Stimulated activated memory B cell treated with anti-CD40 and anti-IgM and Interleukin-4, amounts not matched to agents 10 μg/mL and 1 μg/mL and 100 μg/mL, for 72 hours (primary cell): ENCODE results near the gene VWA3B.
A peak's percentile ranks its signal among the peaks of the same experiment; 100 is the strongest.

Experiments used
- ATAC-seq: fragments of 150-1000 bp; cut with Tn5 transposase; 2 replicates; pipeline ENCODE4 v1.10.0; 2021
- H3K27ac Mint-ChIP-seq: one replicate; pipeline ENCODE4 v1.8.0; 2022; ENCODE audit warnings: mild to moderate bottlenecking, mixed read lengths
- H3K27me3 Mint-ChIP-seq: one replicate; pipeline ENCODE4 v1.8.0; 2022; ENCODE audit warnings: mixed read lengths
- H3K36me3 Mint-ChIP-seq: one replicate; pipeline ENCODE4 v1.8.0; 2022; ENCODE audit warnings: mixed read lengths
- H3K4me1 Mint-ChIP-seq: one replicate; pipeline ENCODE4 v1.8.0; 2022; ENCODE audit warnings: mixed read lengths
- H3K4me3 Mint-ChIP-seq: one replicate; pipeline ENCODE4 v1.8.0; 2022; ENCODE audit warnings: mild to moderate bottlenecking, moderate library complexity, mixed read lengths
- H3K9me3 Mint-ChIP-seq: one replicate; pipeline ENCODE4 v1.8.0; 2022; ENCODE audit warnings: mixed read lengths

The VWA3B gene

DNA sequence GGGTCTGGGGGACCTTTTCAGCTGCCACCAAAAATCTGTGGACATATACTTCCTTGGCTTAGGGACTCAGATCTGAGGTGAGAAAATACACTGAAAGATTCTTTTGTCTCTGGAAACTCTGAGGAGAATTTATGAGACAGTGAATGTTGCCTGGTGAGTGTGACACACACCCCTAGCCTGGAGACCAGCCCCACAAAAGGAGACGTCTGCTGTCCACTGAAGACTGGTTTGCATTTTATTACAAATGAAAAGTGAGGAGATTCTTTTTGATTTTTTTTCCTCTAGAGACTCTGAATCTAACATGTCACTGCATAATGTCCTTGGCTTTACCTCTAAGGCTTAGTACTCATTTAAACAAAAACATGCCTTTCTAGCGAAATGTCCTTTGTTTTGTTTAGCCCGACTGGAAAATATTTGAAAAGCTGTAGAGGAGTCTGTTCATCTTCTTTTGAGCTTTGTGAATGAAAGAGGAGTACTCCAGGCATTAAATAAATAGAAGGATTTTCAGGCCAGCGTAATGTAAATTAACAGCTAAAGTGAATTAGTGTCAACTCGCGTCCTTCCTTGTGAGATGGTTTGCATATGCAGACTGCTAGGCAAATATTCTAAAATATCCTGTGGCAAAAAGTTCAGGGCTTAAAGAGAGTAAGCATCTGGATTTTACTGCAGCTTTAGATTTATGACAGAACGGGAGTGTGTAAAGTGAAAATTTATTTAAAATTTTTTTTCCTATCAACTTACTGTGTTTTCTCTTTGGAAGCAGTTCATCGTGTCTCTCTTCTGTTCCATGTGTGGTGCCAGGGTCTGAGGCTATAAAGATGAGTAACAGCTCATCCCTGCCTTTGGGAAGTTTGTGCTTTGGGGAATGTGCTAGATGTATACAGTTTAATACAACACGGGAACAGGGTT lies 125.4 kb downstream of the VWA3B start:
- no peak overlapping the region for H3K4me3 Mint-ChIP-seq
- H3K4me1 Mint-ChIP-seq, result no peaks in the 10 kb centered on the region
- no peaks in the 10 kb centered on the region for H3K36me3 Mint-ChIP-seq
- H3K27ac Mint-ChIP-seq, result no peak overlapping the region
- ATAC-seq, result no peak
- no peaks in the 10 kb centered on the region for H3K9me3 Mint-ChIP-seq
- peaks cover 54% of the 10 kb centered on the region for H3K27me3 Mint-ChIP-seq

- no peak for ATAC-seq
- H3K27me3 Mint-ChIP-seq, result peaks cover 44% of the 10 kb centered on the region
- no peak overlapping the region for H3K27ac Mint-ChIP-seq
- peaks cover 3% of the 10 kb centered on the region for H3K4me1 Mint-ChIP-seq
- peaks cover 11% of the 10 kb centered on the region for H3K9me3 Mint-ChIP-seq
- H3K36me3 Mint-ChIP-seq, result peaks cover 12% of the 10 kb centered on the region
- no peak overlapping the region for H3K4me3 Mint-ChIP-seq
Measured at GRCh38 chr2:98216616-98217015, 129.6 kb downstream of the VWA3B start.

DNA sequence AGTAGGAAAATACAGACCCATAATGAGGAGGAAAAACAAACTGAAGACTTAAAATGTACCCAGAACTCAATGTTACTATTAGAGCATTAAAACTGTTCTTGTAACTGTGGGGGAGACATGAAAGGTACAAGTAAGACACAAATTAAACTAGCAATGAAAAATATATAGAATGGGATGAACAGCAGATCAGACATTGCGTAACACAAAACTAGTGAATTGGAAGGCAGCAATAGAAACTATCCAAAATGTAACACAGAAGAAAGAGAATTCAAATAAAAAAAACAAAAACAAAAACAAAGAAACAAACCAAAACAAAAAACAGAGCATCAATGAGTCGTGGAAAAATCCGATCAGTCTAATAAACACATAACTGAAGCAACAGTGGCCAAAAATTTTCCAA lies 132.2 kb downstream of the VWA3B start:
- Mint-ChIP-seq H3K9me3 (peaks cover 13% of the 10 kb centered on the region), H3K4me3 (no peak overlapping the region), H3K27me3 (peaks cover 44% of the 10 kb centered on the region), H3K27ac (no peak overlapping the region), H3K4me1 (peaks cover 6% of the 10 kb centered on the region), H3K36me3 (peaks cover 15% of the 10 kb centered on the region)
- no peak for ATAC-seq

DNA sequence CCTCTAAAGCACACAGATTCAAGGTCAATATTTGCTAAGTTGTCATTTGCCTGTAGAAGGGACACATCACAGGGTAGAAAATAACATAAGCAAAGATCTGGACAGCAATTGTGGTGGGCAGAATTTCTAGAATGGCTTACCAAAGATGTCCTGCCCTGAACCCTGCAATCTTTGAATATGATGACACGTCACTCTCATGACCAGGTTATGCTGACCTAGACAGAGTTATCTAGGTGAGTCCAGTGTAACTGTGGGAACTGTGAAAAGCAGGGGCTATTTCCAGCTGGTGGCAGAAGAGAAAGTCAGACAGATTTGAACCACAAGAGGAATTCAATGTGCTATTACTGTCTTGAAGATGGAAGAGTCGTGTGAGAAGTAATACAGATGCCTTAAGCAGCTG lies 147.0 kb downstream of the VWA3B start:
- no peaks in the 10 kb centered on the region for H3K36me3 Mint-ChIP-seq
- H3K27ac Mint-ChIP-seq, result no peak overlapping the region
- no peaks in the 10 kb centered on the region for H3K9me3 Mint-ChIP-seq
- peaks cover 13% of the 10 kb centered on the region for H3K27me3 Mint-ChIP-seq
- no peak for ATAC-seq
- H3K4me1 Mint-ChIP-seq, result no peaks in the 10 kb centered on the region
- no peak overlapping the region for H3K4me3 Mint-ChIP-seq

DNA sequence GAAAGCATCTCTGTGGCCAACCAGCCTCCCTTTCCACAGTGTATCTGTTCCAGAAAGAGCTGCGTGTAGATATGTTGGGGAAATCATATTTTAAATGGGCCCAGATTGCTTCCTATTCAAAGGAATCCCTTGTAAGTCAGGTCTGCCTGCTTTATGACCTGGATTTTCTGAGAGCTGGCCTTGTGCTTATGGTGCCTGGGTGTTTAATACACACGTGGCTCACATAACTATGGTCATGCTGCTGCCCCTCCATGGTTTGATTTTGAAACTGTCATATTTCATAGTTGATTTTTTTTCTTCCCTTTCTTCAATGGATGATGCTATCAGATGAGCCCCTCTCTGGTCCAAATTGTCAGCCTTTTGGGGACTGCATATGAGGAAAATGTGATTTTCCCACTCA lies 147.8 kb downstream of the VWA3B start:
- no peak for ATAC-seq
- Mint-ChIP-seq H3K4me3 (no peak overlapping the region), H3K27ac (no peak overlapping the region), H3K9me3 (no peaks in the 10 kb centered on the region), H3K4me1 (no peaks in the 10 kb centered on the region), H3K36me3 (no peaks in the 10 kb centered on the region), H3K27me3 (peaks cover 13% of the 10 kb centered on the region)

DNA sequence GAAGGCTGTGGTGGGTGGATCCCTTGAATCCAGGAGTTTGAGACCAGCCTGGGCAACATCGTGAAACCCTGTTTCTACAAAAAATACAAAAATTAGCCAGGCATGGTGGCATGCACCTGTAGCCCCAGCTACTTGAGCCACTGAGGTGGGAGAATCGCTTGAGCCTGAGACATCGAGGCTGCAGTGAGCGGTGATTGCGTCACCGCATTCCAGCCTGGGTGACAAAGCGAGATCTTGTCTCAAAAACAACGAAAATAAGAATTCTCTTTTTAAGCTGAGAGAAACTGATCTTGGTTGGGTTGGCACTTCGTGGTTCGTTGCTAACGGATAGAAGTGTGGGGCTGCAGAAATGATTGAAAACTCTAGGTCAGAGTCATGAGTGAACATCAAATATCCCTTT lies 150.0 kb downstream of the VWA3B start:
- Mint-ChIP-seq H3K36me3 (no peaks in the 10 kb centered on the region), H3K27ac (no peak overlapping the region), H3K4me3 (no peak overlapping the region), H3K9me3 (no peaks in the 10 kb centered on the region), H3K27me3 (peaks cover 22% of the 10 kb centered on the region), H3K4me1 (no peaks in the 10 kb centered on the region)
- no peak for ATAC-seq

GRCh38 chr2:98240786-98241398 lies 153.9 kb downstream of the VWA3B start:
- Mint-ChIP-seq H3K27me3 (peaks cover 22% of the 10 kb centered on the region), H3K27ac (no peak overlapping the region), H3K36me3 (no peaks in the 10 kb centered on the region), H3K4me1 (no peaks in the 10 kb centered on the region), H3K4me3 (no peak overlapping the region), H3K9me3 (no peaks in the 10 kb centered on the region)
- no peak for ATAC-seq

DNA sequence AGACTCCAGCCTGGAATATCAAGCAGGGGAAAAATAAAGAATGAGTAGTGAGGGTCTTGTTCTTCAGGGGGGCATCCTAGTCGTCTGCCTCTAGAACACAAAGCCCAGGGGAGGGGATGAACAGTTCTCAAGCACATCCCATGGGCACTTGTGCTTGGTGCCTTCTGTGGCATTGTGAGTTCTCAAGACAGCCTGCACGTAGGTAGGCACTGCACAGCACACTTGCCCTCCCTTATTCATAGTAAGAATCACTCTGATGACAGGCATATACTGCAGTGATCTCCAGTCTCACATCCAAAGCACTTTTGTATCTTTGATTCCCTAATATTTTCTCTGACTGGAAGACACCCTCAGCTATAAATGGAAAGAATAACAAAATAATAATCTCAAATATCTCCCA lies 154.6 kb downstream of the VWA3B start:
- H3K4me1 Mint-ChIP-seq, result no peaks in the 10 kb centered on the region
- H3K36me3 Mint-ChIP-seq, result no peaks in the 10 kb centered on the region
- no peaks in the 10 kb centered on the region for H3K9me3 Mint-ChIP-seq
- ATAC-seq, result no peak
- no peak overlapping the region for H3K4me3 Mint-ChIP-seq
- no peak overlapping the region for H3K27ac Mint-ChIP-seq
- H3K27me3 Mint-ChIP-seq, result peaks cover 20% of the 10 kb centered on the region

DNA sequence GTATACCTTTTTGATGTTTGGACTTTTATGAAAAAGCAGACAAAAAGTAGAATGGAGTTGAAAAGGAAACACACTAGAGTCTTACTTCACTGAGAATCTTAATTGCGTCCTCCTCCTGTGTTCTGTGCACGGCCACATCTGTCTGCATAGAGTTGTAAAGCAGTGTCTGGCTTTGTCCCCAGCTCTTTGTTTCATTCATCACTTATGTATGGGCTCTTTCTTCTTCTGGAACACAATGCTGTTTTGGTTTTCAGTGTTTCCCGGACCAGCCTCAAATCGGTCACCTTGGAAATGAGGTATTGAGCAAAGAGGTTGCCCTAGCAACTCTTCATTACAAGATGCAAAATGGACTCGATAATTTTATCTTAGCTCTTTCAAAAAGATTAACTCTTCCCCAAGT lies 155.0 kb downstream of the VWA3B start:
- H3K36me3 Mint-ChIP-seq, result no peaks in the 10 kb centered on the region
- H3K27me3 Mint-ChIP-seq, result peaks cover 16% of the 10 kb centered on the region
- no peak for ATAC-seq
- H3K9me3 Mint-ChIP-seq, result no peaks in the 10 kb centered on the region
- no peak overlapping the region for H3K4me3 Mint-ChIP-seq
- H3K27ac Mint-ChIP-seq, result no peak overlapping the region
- no peaks in the 10 kb centered on the region for H3K4me1 Mint-ChIP-seq

DNA sequence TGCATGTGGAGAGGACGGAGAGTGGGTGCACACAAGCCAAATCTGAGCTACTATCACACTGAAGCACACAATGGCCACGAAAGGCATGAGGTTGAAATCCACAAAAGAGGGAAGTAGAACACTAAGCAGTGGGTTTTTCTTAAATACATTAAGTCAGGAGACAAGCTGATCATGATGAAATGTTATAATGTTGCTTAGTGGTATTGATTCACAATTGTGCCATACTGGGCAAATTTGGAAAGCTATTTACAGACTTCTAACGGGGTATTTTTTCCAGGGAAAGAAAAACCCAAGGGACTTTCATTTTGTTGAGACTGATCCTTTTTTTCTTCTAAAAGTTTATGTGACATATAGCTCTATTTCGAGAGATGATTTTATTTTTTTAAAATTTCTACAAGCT lies 158.5 kb downstream of the VWA3B start:
- no peak overlapping the region for H3K27ac Mint-ChIP-seq
- H3K9me3 Mint-ChIP-seq, result peaks cover 8% of the 10 kb centered on the region
- peaks cover 9% of the 10 kb centered on the region for H3K36me3 Mint-ChIP-seq
- H3K4me1 Mint-ChIP-seq, result no peaks in the 10 kb centered on the region
- H3K4me3 Mint-ChIP-seq, result no peak overlapping the region
- H3K27me3 Mint-ChIP-seq, result peaks cover 19% of the 10 kb centered on the region
- ATAC-seq, result no peak

GRCh38 chr2:98247383-98247782 lies 160.4 kb downstream of the VWA3B start:
- Mint-ChIP-seq H3K27ac (no peak overlapping the region), H3K27me3 (peaks cover 10% of the 10 kb centered on the region), H3K4me1 (peaks cover 8% of the 10 kb centered on the region), H3K9me3 (peaks cover 8% of the 10 kb centered on the region), H3K4me3 (no peak overlapping the region), H3K36me3 (peaks cover 9% of the 10 kb centered on the region)
- ATAC-seq, result no peak

DNA sequence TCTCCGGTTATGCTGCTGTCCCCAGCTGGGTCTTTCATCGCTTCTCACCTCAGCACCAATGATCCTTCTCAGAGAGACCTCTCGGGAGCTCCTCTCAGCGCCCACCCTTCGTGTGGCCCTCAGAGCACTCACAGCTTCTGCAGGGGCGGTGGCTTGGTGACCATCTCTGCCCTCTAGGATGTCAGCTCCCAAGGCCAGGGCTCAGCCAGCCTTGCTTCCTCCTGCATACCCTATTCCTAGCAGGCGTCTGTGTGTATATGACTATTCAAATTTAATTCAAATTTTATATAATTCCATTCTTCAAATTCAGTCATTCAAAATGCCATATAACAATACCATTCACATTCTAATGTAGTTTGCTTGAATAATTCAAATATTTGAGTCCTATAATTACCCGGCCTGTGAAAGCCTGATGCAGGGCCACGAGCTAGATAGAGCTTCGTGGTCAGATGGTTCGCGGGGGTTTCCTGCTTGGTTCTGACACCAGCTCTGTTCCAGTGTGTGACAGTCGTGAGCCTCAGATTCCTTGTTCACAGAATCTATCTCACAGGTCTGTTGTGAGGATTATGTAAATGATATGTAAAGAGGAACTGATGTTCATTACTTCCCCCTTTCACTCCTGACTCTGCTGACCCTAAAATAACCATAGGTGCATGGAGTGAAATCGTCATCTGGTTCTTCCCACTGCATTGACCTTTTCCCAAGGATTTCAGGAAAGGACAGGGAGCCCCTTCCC lies 165.2 kb downstream of the VWA3B start:
- no peak overlapping the region for H3K4me3 Mint-ChIP-seq
- H3K27me3 Mint-ChIP-seq, result peaks cover 10% of the 10 kb centered on the region
- ATAC-seq, result peak; percentile 89
- H3K36me3 Mint-ChIP-seq, result peaks cover 9% of the 10 kb centered on the region
- no peak overlapping the region for H3K27ac Mint-ChIP-seq
- peaks cover 12% of the 10 kb centered on the region for H3K4me1 Mint-ChIP-seq
- H3K9me3 Mint-ChIP-seq, result peaks cover 8% of the 10 kb centered on the region

DNA sequence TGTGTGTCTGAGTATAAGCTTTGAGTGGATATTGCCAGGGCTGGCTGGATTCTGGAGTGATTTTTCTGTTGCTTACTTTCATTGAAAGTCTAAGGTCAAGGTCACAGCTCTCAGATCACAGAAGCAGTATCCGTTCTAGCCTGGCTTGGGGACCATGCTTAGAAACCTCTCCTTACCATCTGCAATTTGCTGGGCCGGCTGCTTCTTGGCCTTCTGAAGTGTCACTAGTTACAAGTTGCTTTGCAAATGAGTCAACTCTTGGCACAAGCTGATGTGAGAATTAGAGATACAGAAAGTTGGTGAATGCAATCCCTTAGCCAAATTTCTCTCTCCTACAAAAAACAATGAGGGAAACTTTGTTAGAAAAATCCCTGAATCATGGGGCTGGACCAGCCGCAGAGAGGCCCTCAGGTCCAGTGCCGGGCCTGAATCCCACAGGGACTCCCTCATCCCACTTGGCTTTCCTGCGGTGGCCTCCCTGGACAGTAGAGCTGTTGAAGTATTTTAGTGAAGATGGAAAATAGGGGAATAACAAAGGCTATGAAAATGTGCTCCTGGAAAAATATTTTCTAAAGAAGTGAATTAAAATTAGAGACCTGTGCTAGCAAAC lies 166.6 kb downstream of the VWA3B start:
- ATAC-seq, result no peak
- Mint-ChIP-seq H3K4me1 (peaks cover 12% of the 10 kb centered on the region), H3K36me3 (peaks cover 5% of the 10 kb centered on the region), H3K4me3 (no peak overlapping the region), H3K9me3 (peaks cover 3% of the 10 kb centered on the region), H3K27me3 (peaks cover 7% of the 10 kb centered on the region), H3K27ac (no peak overlapping the region)

GRCh38 chr2:98254504-98255059 lies 167.6 kb downstream of the VWA3B start:
- no peaks in the 10 kb centered on the region for H3K9me3 Mint-ChIP-seq
- H3K36me3 Mint-ChIP-seq, result no peaks in the 10 kb centered on the region
- H3K4me1 Mint-ChIP-seq, result peaks cover 12% of the 10 kb centered on the region
- no peaks in the 10 kb centered on the region for H3K27me3 Mint-ChIP-seq
- H3K4me3 Mint-ChIP-seq, result no peak overlapping the region
- no peak overlapping the region for H3K27ac Mint-ChIP-seq
- no peak for ATAC-seq

DNA sequence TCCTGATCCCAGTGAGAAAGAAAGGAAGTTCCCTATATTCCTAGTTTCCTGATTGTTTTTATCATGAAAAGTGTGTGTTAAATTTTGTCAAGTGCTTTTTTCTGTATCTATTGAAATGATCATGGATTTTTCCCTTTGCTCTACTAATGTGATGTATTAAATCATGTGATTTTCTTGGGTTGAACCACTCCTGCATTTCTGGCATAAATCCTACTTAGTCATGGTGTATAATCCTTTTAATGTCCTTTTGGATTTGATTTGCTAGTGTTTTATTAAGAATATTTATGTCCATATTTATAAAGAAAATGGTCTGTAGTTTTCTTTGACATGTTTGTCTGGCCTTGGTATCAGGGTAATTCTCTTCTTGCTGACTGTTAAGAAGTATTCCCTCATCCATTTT lies 171.9 kb downstream of the VWA3B start:
- peaks cover 17% of the 10 kb centered on the region for H3K27me3 Mint-ChIP-seq
- H3K4me3 Mint-ChIP-seq, result no peak overlapping the region

More for the DNA sequence above, 171.9 kb downstream of the VWA3B start:
- peaks cover 17% of the 10 kb centered on the region for H3K36me3 Mint-ChIP-seq
- peaks cover 10% of the 10 kb centered on the region for H3K9me3 Mint-ChIP-seq
- no peak overlapping the region for H3K27ac Mint-ChIP-seq
- ATAC-seq, result no peak
- no peaks in the 10 kb centered on the region for H3K4me1 Mint-ChIP-seq
